Activated T-cell treated with anti-CD3 and anti-CD28 coated beads, Interleukin-2, amount 50 U/mL, for 72 hours (primary cell): Measurements from ENCODE around the gene GDPD5. TPM values are rescaled to one million over a fixed set of nuclear protein-coding genes. Genes with fewer than 3 reads are reported as not detected.

Experiments
- ATAC-seq, 2 donors: fragments of 150-1000 bp; cut with Tn5 transposase; replicated peaks in 1 of 2; 2 replicates each; pipeline ENCODE4 v1.10.0; 2021; ENCODE audit warnings: moderate library complexity in 2 of 2, mild to moderate bottlenecking in 1 of 2
- DNase-seq, 2 donors: peaks; one replicate each; pipeline ENCODE4 v3.0.0; 2021 to 2022; ENCODE audit warnings: mixed read lengths in 1 of 2
- H3K27ac Mint-ChIP-seq: one replicate; pipeline ENCODE4 v1.8.0; 2022; ENCODE audit warnings: mild to moderate bottlenecking, moderate library complexity, mixed read lengths
- H3K27me3 Mint-ChIP-seq: one replicate; pipeline ENCODE4 v1.8.0; 2022; ENCODE audit warnings: low read depth, mixed read lengths
- H3K36me3 Mint-ChIP-seq, 2 donors: one replicate each; pipeline ENCODE4 v1.8.0; 2022; ENCODE audit warnings: mixed read lengths in 2 of 2, mild to moderate bottlenecking in 1 of 2; ENCODE audit not compliant: insufficient read depth in 2 of 2
- H3K4me1 Mint-ChIP-seq: one replicate; pipeline ENCODE4 v1.8.0; 2022; ENCODE audit warnings: low read depth, mixed read lengths
- H3K4me3 Mint-ChIP-seq, 2 donors: one replicate each; pipeline ENCODE4 v1.8.0; 2022; ENCODE audit warnings: mild to moderate bottlenecking in 2 of 2, mixed read lengths in 2 of 2, moderate library complexity in 2 of 2
- H3K9me3 Mint-ChIP-seq, 2 donors: one replicate each; pipeline ENCODE4 v1.8.0; 2022; ENCODE audit warnings: mixed read lengths in 2 of 2
- total RNA-seq, 2 donors: library from RNA; stranded (reverse); gene quantifications; one replicate each; pipeline ENCODE4 v1.2.3, GENCODE V29; 2022

Gene GDPD5
- total RNA-seq, 2 donors from 2014 or later, result 16.9 to 29.5 TPM

DNA sequence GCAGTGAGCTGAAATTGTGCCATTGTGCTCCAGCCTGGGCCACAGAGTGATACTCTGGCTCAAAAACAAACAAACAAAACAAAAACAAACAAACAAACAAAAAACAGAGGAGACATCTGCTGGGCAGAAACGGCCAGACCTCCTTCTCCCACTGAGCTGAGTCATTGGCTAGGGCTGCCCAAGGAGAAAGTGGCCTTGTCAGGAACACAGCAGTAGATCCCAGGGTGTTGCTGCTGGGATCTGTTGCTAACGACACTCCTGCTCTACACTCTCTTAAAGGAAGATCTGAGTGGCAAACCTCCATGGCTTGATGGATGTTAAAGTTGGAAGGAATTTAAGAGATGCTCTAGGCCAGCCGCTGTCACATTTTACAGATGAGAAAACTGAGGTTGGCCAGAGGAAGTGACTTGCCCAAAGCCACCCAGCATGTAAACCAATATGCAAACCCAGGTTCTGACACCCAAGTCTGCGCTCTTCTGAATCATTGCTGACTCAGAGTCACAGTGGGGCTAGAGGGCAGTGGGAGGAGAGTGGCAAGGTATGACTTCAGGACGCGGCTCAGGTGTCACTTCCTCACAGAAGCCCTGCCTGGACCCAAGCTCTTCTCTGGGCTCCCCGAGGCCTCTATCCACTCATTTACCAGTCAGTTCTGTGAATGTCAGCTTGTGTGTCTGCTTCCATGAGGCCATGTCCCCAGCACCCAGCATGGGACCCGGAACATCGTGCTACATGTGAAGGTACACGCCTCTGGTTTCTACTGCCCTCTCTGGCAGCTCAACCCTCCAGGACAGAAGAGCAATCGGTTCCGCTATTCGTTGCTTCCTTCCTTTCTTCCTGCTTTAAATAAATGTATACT, 11.3 kb upstream of the GDPD5 start:
- Mint-ChIP-seq H3K27me3 (peaks cover 7% of the 10 kb centered on the region), H3K4me3 (peak overlapping the region; percentile 3 to 33), H3K36me3 (no peaks in the 10 kb centered on the region), H3K9me3 (no peaks in the 10 kb centered on the region), H3K27ac (peak overlapping the region; percentile 31), H3K4me1 (peaks cover 36% of the 10 kb centered on the region)
- ATAC-seq (peak; percentile 96), DNase-seq (peak; percentile 71 to 78)

DNA sequence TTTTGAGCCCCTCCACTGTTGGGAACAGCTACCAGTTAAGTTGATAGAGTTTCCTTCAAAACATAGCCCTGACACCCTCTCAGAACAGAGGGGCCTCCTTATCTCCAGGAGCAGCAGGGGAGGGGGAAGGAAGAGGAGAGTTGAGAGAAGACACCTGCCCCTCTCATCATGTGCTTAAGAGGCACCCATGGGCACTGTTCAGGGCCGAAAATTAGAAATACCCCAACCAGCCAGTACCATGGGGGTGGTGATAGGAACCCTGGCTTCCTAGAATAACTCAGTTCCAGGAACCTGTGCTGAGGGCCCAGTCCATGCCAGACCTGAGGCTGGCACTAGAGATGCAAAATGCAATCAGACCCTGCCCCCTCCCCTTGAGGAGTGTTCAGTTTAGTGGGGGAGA, 9.3 kb upstream of the GDPD5 start:
- H3K4me3 Mint-ChIP-seq, result no peak overlapping the region
- ATAC-seq (no peak), DNase-seq (no peak)
- no peaks in the 10 kb centered on the region for H3K9me3 Mint-ChIP-seq
- H3K36me3 Mint-ChIP-seq, result no peaks in the 10 kb centered on the region
- H3K27ac Mint-ChIP-seq, result no peak overlapping the region
- H3K4me1 Mint-ChIP-seq, result peaks cover 42% of the 10 kb centered on the region
- H3K27me3 Mint-ChIP-seq, result peaks cover 7% of the 10 kb centered on the region

DNA sequence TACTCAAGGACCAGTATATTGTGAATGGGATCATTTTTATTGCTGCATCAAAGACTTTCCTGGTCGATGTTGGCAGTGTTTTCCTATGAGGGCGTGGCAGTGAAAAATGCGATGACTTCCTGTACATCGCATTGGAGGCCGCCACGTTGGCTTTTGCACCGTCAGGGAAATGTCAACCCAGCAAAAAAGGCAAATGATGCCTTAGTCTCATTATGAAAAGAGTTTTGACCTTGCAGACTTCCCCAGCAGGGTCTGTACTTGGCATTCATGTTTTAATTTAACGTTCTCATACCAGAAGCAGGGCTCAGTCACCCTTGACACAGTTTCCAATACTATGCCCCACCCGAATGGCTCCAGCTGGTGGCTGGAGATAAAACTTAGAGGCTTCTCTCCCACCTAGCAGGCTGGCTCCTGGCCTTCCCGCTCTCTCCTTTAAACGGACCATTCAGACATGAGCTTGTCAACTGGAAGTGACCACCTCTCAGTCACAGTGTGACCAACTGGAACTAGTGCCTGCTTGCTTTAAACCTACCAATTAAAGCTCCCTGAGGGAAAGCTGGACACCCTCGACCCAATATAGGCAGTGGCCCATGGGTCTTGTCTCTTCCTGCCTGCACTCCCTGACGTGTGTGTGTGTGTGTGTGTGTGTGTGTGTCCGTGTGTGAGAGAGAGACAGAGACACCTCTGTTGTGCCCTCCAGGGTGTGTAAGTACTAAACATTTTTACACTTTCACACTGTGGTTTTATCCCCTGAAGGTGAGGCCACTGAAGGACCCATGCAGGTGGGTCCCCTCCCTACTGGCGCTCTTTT, 8.7 kb upstream of the GDPD5 start:
- H3K27me3 Mint-ChIP-seq, result peaks cover 7% of the 10 kb centered on the region
- no peak overlapping the region for H3K27ac Mint-ChIP-seq
- no peaks in the 10 kb centered on the region for H3K9me3 Mint-ChIP-seq
- no peaks in the 10 kb centered on the region for H3K36me3 Mint-ChIP-seq
- peaks cover 42% of the 10 kb centered on the region for H3K4me1 Mint-ChIP-seq
- DNase-seq (no peak), ATAC-seq (no peak)
- no peak overlapping the region for H3K4me3 Mint-ChIP-seq

DNA sequence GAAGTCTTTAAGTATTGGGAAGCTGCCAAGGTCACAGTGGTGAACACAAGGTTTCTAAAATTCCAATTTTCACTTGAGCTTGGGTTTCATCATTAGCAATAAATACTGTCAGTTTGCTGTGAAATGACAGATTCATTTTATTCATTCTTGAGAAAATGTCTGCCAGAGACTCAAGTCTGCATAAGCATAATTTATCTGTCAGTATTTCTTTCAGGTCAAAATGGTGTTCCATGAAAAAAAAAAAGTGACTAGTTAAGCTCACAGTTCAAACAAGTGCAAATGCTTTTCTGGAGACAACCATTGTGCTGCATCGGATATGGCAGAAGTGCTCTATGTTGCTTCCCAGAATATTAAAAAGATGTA, 8.1 kb upstream of the GDPD5 start:
- DNase-seq, result no peak
- Mint-ChIP-seq H3K27me3 (peaks cover 7% of the 10 kb centered on the region), H3K4me3 (no peak overlapping the region), H3K9me3 (no peaks in the 10 kb centered on the region), H3K27ac (no peak overlapping the region), H3K4me1 (peaks cover 42% of the 10 kb centered on the region), H3K36me3 (no peaks in the 10 kb centered on the region)
- ATAC-seq, result no peak

- ATAC-seq, result peak; percentile 55 to 59
- DNase-seq, result peak; percentile 78 to 84
- no peaks in the 10 kb centered on the region for H3K9me3 Mint-ChIP-seq
- no peak overlapping the region for H3K27ac Mint-ChIP-seq
- no peaks in the 10 kb centered on the region for H3K36me3 Mint-ChIP-seq
- H3K4me3 Mint-ChIP-seq, result no peak overlapping the region
- H3K27me3 Mint-ChIP-seq, result no peaks in the 10 kb centered on the region
- H3K4me1 Mint-ChIP-seq, result peaks cover 29% of the 10 kb centered on the region
These were observed 6.7 kb upstream of the GDPD5 start for GRCh38 chr11:75532200-75533048.

DNA sequence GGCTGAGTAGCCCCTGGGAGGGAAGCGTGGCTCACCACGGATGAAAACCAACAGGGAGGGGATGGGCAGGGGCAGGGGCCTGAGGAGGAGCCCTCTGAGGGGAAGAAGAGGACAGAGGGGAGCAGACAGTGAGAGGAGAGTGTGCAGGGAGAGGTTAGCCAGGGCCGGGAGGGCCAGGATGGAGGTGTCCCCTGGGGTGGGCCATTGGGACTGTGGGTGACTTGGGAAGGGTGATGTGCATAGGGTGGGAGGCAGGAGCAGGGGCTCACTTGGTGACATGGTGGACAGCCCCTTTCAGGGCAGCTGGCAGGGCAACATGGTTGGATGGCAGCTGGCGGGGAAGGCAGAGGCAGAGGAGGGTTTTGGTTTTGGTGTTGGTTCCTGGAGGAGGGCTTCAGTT, 5.6 kb upstream of the GDPD5 start:
- no peak for ATAC-seq
- Mint-ChIP-seq H3K36me3 (no peaks in the 10 kb centered on the region), H3K9me3 (no peaks in the 10 kb centered on the region), H3K27me3 (no peaks in the 10 kb centered on the region), H3K4me3 (no peak overlapping the region), H3K4me1 (peaks cover 25% of the 10 kb centered on the region), H3K27ac (no peak overlapping the region)
- no peak for DNase-seq

- Mint-ChIP-seq H3K27me3 (no peaks in the 10 kb centered on the region), H3K4me1 (peaks cover 21% of the 10 kb centered on the region), H3K9me3 (no peaks in the 10 kb centered on the region), H3K4me3 (no peak overlapping the region), H3K27ac (no peak overlapping the region), H3K36me3 (no peaks in the 10 kb centered on the region)
- DNase-seq (no peak), ATAC-seq (no peak)
These were observed 4.8 kb upstream of the GDPD5 start for GRCh38 chr11:75530577-75530976.

DNA sequence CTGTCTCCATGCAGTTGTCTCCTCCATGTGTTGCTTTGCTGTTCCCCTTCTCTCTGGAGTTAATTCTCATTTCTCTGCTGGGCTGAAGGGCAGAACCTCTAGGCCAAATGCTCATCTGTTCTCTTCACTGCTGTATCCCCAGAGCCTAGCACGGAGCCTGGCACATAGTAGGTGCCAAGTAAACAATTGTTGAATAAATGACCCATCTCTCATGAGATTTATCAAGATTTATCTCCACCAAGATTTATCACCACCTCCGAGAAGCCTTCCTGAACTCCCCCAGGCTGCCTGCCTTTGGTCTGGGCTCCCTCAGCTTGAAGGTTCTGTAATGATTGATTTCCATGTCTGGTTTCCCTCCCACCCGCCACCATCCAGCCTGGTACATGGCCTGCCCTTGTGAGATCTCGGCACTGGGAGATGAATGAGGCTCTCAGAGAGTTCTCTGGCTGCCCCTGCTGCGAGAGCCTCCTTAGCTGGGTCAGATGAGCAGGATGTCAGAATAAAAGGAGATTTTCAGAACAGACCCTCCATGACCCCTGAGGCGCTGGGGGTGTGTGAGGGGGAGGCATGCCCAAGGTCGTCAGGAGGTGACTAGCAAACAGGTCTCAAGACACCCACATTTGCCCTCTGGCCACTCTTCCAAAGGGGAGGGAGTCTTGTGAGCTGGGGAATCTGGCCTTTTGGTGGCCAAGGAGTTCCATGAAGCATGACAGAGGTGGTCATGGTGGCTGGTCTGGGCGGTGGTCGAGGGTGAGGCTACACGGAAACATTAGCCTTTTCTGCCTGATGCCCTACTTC, 2.4 kb upstream of the GDPD5 start:
- Mint-ChIP-seq H3K4me3 (peak overlapping the region; percentile 42 to 85), H3K36me3 (no peaks in the 10 kb centered on the region)

GRCh38 chr11:75527130-75527529, 1.4 kb upstream of the GDPD5 start:
- no peak overlapping the region for H3K27ac Mint-ChIP-seq
- no peaks in the 10 kb centered on the region for H3K36me3 Mint-ChIP-seq
- H3K27me3 Mint-ChIP-seq, result peaks cover 13% of the 10 kb centered on the region
- ATAC-seq, result no peak
- no peak for DNase-seq
- no peaks in the 10 kb centered on the region for H3K9me3 Mint-ChIP-seq
- H3K4me1 Mint-ChIP-seq, result peaks cover 35% of the 10 kb centered on the region
- H3K4me3 Mint-ChIP-seq, result peak overlapping the region; percentile 37 to 85

More for the DNA sequence above, 2.4 kb upstream of the GDPD5 start:
- ATAC-seq (no peak), DNase-seq (no peak)
- H3K27ac Mint-ChIP-seq, result no peak overlapping the region
- H3K9me3 Mint-ChIP-seq, result no peaks in the 10 kb centered on the region
- peaks cover 37% of the 10 kb centered on the region for H3K4me1 Mint-ChIP-seq
- H3K27me3 Mint-ChIP-seq, result peaks cover 13% of the 10 kb centered on the region

- H3K4me1 Mint-ChIP-seq, result peaks cover 27% of the 10 kb centered on the region
- H3K9me3 Mint-ChIP-seq, result no peaks in the 10 kb centered on the region
- no peak for ATAC-seq
- H3K27ac Mint-ChIP-seq, result no peak overlapping the region
- DNase-seq, result no peak
- H3K27me3 Mint-ChIP-seq, result peaks cover 13% of the 10 kb centered on the region
- peak overlapping the region; percentile 76 to 85 for H3K4me3 Mint-ChIP-seq
- no peaks in the 10 kb centered on the region for H3K36me3 Mint-ChIP-seq
These were observed 426 bp upstream of the GDPD5 start for GRCh38 chr11:75526192-75526541.

GRCh38 chr11:75524665-75525432, 892 bp downstream of the GDPD5 start:
- H3K27me3 Mint-ChIP-seq, result peaks cover 13% of the 10 kb centered on the region
- no peak overlapping the region for H3K27ac Mint-ChIP-seq
- no peaks in the 10 kb centered on the region for H3K9me3 Mint-ChIP-seq
- DNase-seq (peak; percentile 47 to 59), ATAC-seq (peak in 1 of 2 donors; percentile 35)
- no peaks in the 10 kb centered on the region for H3K36me3 Mint-ChIP-seq
- peak overlapping the region; percentile 69 to 83 for H3K4me3 Mint-ChIP-seq
- peaks cover 27% of the 10 kb centered on the region for H3K4me1 Mint-ChIP-seq
